Thymus (tissue), 11 donors: Measurements from ENCODE around the gene CDH8. TPM values are rescaled to one million over a fixed set of nuclear protein-coding genes. Genes with fewer than 3 reads are reported as not detected.

Source experiments
- DNase-seq, 9 donors: peaks; one replicate each; pipeline ENCODE4 v3.0.0-alpha.2; 2013; ENCODE audit warnings: low spot score in 9 of 9, low read depth in 6 of 9, missing footprints in 1 of 9
- H3K27ac ChIP-seq, 2 donors: one replicate each; pipeline ENCODE4 v1.5.1; 2013; ENCODE audit warnings: control low read depth in 1 of 2, low read depth in 1 of 2, low read length in 1 of 2, mild to moderate bottlenecking in 1 of 2, moderate library complexity in 1 of 2
- H3K27me3 ChIP-seq, 2 donors: one replicate each; pipeline ENCODE4 v1.5.1; 2013; ENCODE audit warnings: low read length in 1 of 2; ENCODE audit not compliant: control insufficient read depth in 2 of 2, insufficient read depth in 1 of 2
- H3K36me3 ChIP-seq, 2 donors: one replicate each; pipeline ENCODE4 v1.5.1; 2013; ENCODE audit warnings: low read length in 1 of 2, mild to moderate bottlenecking in 1 of 2, moderate library complexity in 1 of 2; ENCODE audit not compliant: control insufficient read depth in 2 of 2, insufficient read depth in 2 of 2
- H3K4me1 ChIP-seq, 2 donors: one replicate each; pipeline ENCODE4 v1.5.1; 2013; ENCODE audit warnings: low read length in 2 of 2; ENCODE audit not compliant: control insufficient read depth in 2 of 2, insufficient read depth in 2 of 2
- H3K4me3 ChIP-seq, 2 donors: one replicate each; pipeline ENCODE4 v1.5.1; 2013; ENCODE audit warnings: low read length in 2 of 2, control low read depth in 1 of 2, mild to moderate bottlenecking in 1 of 2
- H3K9me3 ChIP-seq, 2 donors: one replicate each; pipeline ENCODE4 v1.5.1; 2013; ENCODE audit warnings: low read length in 1 of 2, mild to moderate bottlenecking in 1 of 2; ENCODE audit not compliant: control insufficient read depth in 2 of 2, insufficient read depth in 1 of 2
- WGBS: extraction: QIAGEN DNeasy Blood & Tissue Kit; methylation state at CpG from one replicate; pipeline ENCODE4 v1.1.7; 2013; 5-methylcytosine and 5-hydroxymethylcytosine counted together
- polyA plus RNA-seq: library from polyadenylated mRNA; stranded (reverse); fragments of 200-250 nt; gene quantifications from one replicate; pipeline ENCODE4 v1.2.3, GENCODE V29; 2013
- total RNA-seq: library from RNA; stranded (reverse); fragments of 120-200 nt; gene quantifications from one replicate; pipeline ENCODE4 v1.2.4, GENCODE V29; 2013
- donor health status: healthy.

Gene CDH8
- total and polyA plus RNA-seq, 2 donors: 0.32 to 0.61 TPM

DNA sequence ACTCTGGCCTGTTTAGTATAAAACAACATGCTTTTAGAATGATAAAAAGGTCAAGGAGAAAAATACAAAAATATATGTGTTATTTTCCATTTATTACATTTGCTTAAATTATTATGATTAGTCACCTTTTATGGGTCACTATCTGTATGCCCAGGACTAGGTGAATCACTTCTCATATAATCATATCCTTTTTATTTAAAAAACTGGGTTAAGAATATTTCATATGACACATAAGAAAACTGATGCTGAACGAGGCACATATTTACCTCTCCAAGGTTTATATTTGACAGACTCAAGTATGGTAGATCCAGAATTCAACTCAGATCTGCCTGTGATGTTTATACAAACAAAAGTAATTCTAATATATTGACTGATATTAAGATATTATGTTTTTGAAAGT, 134.5 kb downstream of the CDH8 start:
- WGBS: 84% methylated on average over 1 of the region's 1 CpG
- no peak for DNase-seq
- H3K27me3 ChIP-seq: no peaks in the 10 kb centered on the region
- no peaks in the 10 kb centered on the region for H3K36me3 ChIP-seq
- H3K27ac ChIP-seq: no peak overlapping the region
- H3K4me1 ChIP-seq: no peaks in the 10 kb centered on the region
- H3K9me3 ChIP-seq: no peaks in the 10 kb centered on the region
- no peak overlapping the region for H3K4me3 ChIP-seq

DNA sequence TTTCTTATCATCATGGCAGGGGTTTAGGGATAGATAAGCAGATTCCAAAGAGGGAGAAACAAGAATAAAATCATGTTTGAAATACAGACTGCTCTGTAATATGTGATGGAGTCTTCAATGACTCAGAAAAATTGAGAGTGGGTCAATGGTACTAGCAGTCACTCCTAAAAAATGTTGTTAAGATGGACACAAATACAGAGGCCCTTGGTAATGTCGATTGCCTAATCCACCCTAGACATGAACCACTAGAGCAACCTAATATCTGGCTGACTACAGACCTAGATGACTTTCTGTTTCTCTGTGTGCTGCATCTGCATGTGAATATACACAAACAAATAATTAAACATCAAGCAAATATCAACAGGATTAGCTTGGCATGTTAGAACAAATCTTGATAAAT, 135.8 kb downstream of the CDH8 start:
- no peaks in the 10 kb centered on the region for H3K27me3 ChIP-seq
- no peaks in the 10 kb centered on the region for H3K4me1 ChIP-seq
- 79% methylated on average over 1 of the region's 1 CpG for WGBS
- H3K4me3 ChIP-seq: no peak overlapping the region
- no peaks in the 10 kb centered on the region for H3K36me3 ChIP-seq
- H3K27ac ChIP-seq: no peak overlapping the region
- no peaks in the 10 kb centered on the region for H3K9me3 ChIP-seq
- no peak for DNase-seq

DNA sequence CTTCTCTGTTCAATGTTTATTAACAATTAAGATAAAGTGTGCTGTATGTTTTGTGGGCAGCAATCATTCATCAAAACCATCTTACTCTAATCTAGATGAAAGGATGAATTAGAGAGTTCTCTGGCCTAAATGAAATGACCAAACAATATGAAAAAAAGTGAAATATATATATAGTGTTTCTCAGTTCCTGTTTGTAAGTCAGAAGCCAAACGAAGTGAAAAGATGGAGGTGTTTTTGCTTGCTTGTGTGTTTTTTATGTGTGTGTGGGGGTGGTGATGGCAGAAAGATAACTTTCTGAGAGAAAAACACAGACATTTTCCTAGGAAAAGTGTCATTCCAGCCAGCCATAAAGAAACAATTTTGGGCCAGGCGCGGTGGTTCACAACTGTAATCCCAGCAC, 138.6 kb downstream of the CDH8 start:
- DNase-seq: no peak
- no peaks in the 10 kb centered on the region for H3K36me3 ChIP-seq
- 62% methylated on average over 3 of the region's 3 CpGs for WGBS
- H3K27me3 ChIP-seq: no peaks in the 10 kb centered on the region
- no peaks in the 10 kb centered on the region for H3K9me3 ChIP-seq
- no peak overlapping the region for H3K4me3 ChIP-seq
- no peaks in the 10 kb centered on the region for H3K4me1 ChIP-seq
- H3K27ac ChIP-seq: no peak overlapping the region

- WGBS: 90% methylated on average over 2 of the region's 2 CpGs
- H3K4me1 ChIP-seq: no peaks in the 10 kb centered on the region
- no peaks in the 10 kb centered on the region for H3K27me3 ChIP-seq
- DNase-seq: no peak
- no peak overlapping the region for H3K27ac ChIP-seq
- H3K4me3 ChIP-seq: no peak overlapping the region
- H3K36me3 ChIP-seq: no peaks in the 10 kb centered on the region
- no peaks in the 10 kb centered on the region for H3K9me3 ChIP-seq
Observed at GRCh38 chr16:61892531-61892930, 143.7 kb downstream of the CDH8 start.

GRCh38 chr16:61891460-61891859, 144.8 kb downstream of the CDH8 start:
- DNase-seq: no peak
- no peaks in the 10 kb centered on the region for H3K36me3 ChIP-seq
- H3K4me1 ChIP-seq: no peaks in the 10 kb centered on the region
- H3K27ac ChIP-seq: no peak overlapping the region
- 90% methylated on average over 3 of the region's 3 CpGs for WGBS
- no peaks in the 10 kb centered on the region for H3K9me3 ChIP-seq
- no peak overlapping the region for H3K4me3 ChIP-seq
- no peaks in the 10 kb centered on the region for H3K27me3 ChIP-seq

GRCh38 chr16:61890386-61890785, 145.9 kb downstream of the CDH8 start:
- Histone ChIP-seq H3K36me3 (no peaks in the 10 kb centered on the region), H3K9me3 (no peaks in the 10 kb centered on the region), H3K4me1 (no peaks in the 10 kb centered on the region), H3K27ac (no peak overlapping the region), H3K4me3 (no peak overlapping the region), H3K27me3 (no peaks in the 10 kb centered on the region)
- DNase-seq: no peak
- 95% methylated on average over 2 of the region's 2 CpGs for WGBS

DNA sequence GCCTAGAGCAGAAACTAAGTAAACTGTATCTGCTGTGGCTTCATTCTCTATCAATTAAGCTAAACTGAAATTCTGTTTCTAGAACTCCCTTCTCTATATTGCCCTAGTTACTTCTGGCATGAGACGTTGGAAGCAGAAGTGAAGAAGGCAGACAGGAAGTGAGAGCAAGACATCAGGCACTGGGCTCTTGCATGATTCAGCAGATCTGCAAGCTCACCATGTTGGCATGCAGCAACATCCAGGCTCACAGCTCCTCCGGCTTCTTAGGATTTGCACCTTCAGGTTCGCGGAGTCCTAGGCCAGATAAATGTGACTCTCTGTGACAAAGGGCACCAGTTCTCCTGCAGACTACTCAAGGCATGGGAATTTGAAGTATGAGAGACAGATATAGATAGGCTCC, 148.3 kb downstream of the CDH8 start:
- H3K36me3 ChIP-seq: no peaks in the 10 kb centered on the region
- no peaks in the 10 kb centered on the region for H3K27me3 ChIP-seq
- no peak for DNase-seq
- H3K4me3 ChIP-seq: no peak overlapping the region
- no peaks in the 10 kb centered on the region for H3K9me3 ChIP-seq
- H3K4me1 ChIP-seq: no peaks in the 10 kb centered on the region
- 49% methylated on average over 4 of the region's 4 CpGs for WGBS
- no peak overlapping the region for H3K27ac ChIP-seq

DNA sequence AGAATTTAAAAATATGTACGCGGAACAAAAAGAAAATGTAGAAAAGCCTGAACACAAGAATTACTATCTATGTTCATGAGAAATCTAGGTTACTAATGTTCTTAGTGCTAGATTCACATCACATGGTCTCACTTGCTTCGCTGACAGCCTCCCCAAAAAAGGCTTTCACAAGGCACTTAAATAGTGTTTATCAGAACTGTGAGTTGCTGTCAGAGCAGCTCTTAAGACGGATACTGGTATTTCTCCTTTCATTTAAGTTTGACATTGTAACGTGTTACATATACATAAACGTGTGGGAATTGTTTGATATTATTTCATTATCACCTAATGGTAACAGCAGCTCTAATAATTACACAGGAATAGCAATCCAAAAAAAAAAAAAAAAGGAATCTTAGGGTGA, 150.9 kb downstream of the CDH8 start:
- H3K36me3 ChIP-seq: no peaks in the 10 kb centered on the region
- H3K9me3 ChIP-seq: no peaks in the 10 kb centered on the region
- WGBS: 91% methylated on average over 6 of the region's 6 CpGs
- DNase-seq: no peak
- H3K27ac ChIP-seq: no peak overlapping the region
- H3K4me1 ChIP-seq: no peaks in the 10 kb centered on the region
- no peak overlapping the region for H3K4me3 ChIP-seq
- no peaks in the 10 kb centered on the region for H3K27me3 ChIP-seq

GRCh38 chr16:61879306-61879705, 156.9 kb downstream of the CDH8 start:
- H3K4me1 ChIP-seq: no peaks in the 10 kb centered on the region
- H3K36me3 ChIP-seq: no peaks in the 10 kb centered on the region
- no peak overlapping the region for H3K4me3 ChIP-seq

GRCh38 chr16:61877436-61877835, 158.8 kb downstream of the CDH8 start:
- DNase-seq: no peak
- H3K27ac ChIP-seq: no peak overlapping the region
- WGBS: 95% methylated on average over 1 of the region's 1 CpG
- no peaks in the 10 kb centered on the region for H3K27me3 ChIP-seq
- no peaks in the 10 kb centered on the region for H3K9me3 ChIP-seq
- H3K4me3 ChIP-seq: no peak overlapping the region
- no peaks in the 10 kb centered on the region for H3K36me3 ChIP-seq
- no peaks in the 10 kb centered on the region for H3K4me1 ChIP-seq

More at GRCh38 chr16:61879306-61879705, 156.9 kb downstream of the CDH8 start:
- Histone ChIP-seq H3K27me3 (no peaks in the 10 kb centered on the region), H3K27ac (no peak overlapping the region), H3K9me3 (no peaks in the 10 kb centered on the region)
- no peak for DNase-seq
- WGBS: 91% methylated on average over 3 of the region's 3 CpGs
